Measurements from ENCODE around the gene ZNF526.
A peak's percentile ranks its signal among the peaks of the same experiment; 100 is the strongest.

The ZNF526 gene

DNA sequence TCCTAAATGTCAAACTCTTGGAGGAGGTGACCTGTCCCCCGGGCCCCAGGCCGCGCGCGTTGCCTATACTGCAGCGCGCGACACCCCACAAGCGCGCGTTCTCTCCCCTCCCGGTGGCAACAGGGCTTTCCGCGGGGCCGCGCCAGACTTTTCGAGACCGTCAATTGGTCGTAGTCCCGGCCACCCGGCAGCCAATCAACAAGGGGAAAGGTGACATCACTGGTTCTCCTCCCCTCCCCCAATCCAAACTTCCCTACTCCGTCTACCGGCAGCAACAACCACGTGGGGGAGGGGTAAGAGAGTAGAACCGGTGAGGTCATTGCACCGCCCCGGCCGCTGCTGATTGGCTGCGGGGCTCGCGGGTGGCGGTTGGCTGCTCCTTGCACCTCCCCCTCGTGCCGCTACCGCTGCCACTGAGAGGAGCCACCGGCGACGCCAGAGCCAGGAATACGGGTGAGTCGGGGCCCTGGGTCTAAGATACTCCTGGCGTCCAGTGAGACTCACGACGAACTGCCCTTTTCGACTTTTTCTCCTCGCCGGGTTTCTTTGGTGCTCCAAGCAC, 48.1 kb downstream of the ZNF526 start:
- DNase-seq, result peak; percentile 100

DNA sequence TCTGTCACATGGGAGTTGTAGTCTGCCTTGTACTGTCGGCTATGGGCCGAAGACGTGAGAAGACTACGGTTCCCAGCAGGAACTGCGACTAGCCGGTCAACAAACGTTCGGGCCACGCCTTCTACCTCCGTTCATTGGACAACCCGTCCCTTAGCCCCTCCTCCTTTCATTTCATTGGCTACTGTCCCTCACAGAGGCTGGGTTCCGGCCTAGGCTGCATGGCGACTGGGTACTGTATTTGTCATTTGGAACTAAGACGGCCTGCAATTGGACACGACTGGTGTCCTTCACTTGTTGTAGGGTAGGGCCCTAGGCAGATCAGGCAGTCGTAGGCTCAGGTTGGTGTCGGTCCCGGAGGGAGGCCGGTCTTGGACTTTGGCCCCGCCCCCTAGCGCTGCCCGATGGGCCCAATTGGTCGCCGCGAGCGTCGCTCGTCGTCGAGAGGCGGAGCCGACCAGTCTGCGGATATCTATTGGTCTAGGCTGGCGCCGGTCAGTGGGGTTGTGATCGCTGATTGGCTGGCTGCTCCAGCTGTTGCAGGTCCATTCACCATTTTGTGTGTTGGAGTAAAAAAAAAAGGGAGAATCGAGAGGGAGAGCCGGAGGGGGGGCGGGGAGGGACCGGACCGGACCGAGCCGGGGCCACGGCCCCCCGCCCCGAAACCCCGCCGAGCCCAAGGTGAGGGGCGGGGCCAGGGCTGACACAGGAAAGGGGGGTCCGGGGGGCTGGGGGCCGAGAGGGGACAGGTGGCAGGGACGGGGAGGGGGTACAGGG, 48.8 kb downstream of the ZNF526 start, which contains the start of gene CIC:
Gene CIC (plus strand): TSS at position 549 of the 774 bp plus-strand sequence. CDS start 2,532 bp downstream, outside the sequence.
- DNase-seq, result peak; percentile 100

DNA sequence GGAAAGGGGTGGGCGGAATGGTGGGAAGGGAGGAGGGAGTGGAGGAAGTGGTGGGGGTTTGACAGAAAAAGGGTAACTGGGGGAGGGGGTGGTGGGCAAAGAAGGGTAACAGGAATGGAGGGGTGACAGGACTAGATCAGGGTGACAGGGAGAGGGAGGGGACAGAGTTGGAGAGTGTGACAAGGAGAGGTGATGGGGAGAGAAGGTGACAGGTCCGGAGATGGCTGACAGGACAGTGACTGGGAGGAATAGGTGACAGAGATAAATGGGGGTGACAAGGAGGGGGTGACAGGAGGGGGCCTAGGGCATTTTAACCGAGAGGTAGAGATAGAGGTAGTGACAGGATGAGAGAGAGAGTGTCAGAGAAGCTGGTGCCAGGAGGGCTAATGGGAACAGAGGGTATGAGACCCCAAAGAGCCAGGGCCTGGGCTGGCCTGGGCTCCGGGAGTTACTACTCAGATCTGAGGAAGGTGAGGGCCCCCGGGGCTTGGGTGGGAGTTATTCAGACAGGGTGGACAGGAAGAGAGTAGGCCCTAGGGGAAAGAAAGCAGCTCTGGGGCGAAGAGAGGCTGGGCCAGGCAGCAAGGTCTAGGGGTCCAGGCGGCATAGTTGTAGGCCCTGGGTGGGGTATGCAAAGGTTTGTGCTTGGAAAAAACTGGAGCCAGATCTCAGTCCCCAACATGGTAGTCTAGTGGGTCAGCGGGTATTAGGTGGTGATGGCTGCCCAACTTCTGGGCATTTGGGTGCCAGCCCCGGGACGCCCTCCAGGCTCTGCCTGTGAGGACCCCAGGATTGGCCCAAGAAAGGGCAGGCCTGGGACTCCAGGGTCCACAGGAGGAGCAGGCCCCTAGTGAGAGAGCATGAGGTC, 49.6 kb downstream of the ZNF526 start:
- no peak for DNase-seq

DNA sequence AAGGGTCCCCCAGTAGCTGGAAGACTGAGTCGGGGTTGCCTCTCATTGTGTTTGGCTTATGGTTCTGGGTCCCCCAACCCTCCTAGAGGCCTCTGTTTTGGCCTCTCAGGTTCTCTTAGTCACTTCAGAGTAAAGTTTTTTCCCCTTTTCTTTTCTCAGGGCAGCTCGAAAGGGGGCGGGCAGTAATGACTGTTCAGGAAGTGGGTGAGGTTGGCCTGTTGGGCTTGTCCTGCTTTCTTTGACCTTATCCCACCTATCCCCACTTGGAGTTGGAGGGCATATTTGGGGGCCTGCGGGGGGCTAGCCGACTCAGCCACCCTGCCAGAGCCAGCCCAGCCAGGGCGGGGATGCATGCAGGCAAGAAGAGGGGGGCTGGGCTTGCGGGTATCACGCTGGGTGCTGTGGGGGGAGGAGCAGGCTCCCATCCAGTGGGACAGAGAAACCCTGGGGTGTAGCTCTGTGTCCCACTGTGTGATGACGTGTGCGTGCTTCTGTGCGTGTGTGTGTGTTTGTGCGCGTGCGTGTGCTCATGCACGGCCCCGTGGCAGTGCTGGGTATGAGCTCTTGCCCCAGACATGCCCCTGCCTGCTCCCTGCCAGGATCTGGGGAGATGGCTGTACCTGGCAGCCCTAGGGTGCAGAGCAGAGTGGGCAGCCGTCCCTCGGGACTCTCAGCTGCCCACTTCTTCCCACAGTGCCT, 50.4 kb downstream of the ZNF526 start:
- DNase-seq, result peak; percentile 86

DNA sequence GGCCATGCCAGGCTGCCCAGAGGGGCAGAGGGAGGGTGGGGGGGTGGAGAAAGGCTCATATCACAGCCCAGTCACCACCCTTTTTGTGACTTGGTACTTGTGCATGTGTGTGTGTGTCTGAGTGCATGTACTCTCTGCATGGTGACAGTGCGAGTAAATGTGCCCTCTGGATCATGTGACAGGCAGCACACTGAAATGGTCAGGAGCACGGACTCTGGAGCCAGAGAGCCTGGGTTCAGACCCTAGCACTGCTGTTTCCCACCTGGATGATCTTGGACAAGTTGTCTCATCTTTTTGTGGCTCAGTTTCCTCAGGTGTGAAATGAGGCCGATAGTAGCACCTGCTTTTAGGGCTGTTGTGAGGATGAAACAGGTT, 50.9 kb downstream of the ZNF526 start:
- DNase-seq, result no peak

DNA sequence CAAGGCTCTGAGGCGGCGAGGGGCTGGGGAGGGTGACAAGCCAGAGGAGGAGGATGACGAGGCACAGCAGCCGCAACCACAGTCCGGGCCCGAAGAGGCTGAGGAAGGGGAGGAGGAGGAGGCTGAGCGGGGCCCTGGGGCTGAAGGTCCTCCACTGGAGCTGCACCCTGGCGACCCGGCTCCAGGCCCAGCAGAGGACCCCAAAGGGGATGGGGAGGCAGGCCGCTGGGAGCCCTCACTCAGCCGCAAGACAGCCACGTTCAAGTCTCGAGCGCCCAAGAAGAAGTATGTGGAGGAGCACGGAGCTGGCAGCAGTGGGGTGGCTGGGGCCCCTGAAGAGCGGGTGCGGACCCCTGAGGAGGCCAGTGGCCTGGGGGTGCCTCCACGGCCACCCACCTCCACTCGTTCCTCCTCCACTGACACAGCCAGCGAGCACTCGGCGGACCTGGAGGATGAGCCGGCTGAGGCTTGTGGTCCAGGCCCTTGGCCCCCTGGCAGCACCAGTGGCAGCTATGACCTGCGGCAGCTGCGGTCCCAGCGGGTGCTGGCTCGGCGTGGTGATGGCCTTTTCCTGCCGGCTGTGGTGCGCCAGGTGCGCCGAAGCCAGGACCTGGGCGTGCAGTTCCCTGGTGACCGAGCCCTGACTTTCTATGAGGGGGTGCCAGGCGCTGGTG, 51.9 kb downstream of the ZNF526 start:
- DNase-seq, result no peak

DNA sequence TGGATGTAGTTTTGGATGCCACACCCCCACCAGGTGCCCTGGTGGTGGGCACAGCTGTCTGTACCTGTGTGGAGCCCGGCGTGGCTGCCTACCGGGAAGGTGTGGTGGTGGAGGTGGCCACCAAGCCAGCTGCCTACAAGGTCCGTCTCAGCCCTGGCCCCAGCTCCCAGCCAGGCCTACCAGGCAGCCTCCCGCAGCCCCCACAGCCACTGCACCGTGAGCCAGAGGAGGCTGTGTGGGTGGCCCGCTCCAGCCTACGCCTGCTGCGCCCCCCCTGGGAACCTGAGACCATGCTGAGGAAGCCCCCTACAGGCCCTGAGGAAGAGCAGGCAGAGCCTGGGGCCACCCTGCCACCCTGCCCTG, 52.4 kb downstream of the ZNF526 start:
- no peak for DNase-seq

DNA sequence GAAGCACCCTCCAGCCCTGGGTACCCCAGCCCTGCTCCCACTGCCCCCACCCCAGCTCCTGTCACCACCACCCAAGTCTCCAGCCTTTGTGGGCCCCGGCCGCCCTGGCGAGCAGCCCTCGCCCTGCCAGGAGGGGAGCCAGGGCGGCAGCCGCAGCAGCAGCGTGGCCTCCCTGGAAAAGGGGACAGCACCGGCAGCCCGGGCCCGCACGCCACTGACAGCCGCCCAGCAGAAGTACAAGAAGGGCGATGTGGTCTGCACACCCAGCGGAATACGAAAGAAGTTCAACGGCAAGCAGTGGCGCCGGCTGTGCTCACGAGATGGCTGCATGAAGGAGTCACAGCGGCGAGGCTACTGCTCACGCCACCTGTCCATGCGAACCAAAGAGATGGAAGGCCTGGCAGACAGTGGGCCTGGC, 52.9 kb downstream of the ZNF526 start:
- no peak for DNase-seq

DNA sequence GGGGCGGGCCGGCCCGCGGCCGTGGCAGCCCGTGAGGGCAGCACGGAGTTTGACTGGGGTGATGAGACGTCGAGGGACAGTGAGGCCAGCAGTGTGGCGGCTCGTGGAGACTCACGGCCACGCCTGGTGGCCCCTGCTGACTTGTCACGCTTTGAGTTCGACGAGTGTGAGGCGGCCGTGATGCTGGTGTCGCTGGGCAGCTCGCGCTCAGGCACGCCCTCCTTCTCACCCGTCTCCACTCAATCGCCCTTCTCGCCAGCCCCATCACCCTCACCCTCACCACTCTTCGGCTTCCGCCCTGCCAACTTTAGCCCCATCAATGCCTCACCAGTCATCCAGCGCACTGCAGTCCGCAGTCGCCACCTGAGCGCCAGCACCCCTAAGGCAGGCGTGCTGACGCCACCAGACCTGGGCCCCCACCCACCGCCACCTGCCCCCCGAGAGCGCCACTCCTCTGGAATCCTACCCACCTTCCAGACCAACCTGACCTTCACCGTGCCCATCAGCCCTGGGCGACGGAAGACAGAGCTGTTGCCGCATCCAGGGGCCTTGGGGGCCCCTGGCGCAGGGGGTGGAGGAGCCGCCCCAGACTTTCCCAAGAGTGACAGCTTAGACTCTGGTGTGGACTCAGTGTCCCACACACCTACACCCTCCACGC, 53.4 kb downstream of the ZNF526 start:
- DNase-seq, result no peak

DNA sequence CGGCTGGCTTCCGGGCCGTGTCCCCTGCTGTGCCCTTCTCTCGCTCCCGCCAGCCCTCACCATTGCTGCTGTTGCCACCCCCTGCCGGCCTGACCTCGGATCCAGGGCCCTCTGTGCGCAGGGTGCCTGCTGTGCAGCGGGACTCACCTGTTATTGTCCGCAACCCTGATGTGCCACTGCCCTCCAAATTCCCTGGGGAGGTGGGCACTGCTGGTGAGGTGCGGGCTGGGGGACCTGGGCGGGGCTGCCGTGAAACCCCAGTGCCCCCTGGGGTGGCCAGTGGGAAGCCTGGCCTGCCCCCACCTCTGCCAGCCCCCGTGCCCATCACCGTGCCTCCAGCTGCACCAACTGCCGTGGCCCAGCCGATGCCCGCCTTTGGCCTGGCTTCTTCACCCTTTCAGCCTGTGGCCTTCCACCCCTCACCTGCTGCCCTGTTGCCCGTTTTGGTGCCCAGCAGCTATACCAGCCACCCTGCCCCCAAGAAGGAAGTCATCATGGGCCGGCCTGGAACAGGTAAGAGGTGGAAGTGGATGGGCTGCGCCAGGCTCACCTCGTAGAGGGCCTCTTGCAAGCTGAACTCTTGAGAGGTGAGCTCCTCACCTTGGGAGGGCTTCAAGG, 54.1 kb downstream of the ZNF526 start:
- DNase-seq, result no peak

DNA sequence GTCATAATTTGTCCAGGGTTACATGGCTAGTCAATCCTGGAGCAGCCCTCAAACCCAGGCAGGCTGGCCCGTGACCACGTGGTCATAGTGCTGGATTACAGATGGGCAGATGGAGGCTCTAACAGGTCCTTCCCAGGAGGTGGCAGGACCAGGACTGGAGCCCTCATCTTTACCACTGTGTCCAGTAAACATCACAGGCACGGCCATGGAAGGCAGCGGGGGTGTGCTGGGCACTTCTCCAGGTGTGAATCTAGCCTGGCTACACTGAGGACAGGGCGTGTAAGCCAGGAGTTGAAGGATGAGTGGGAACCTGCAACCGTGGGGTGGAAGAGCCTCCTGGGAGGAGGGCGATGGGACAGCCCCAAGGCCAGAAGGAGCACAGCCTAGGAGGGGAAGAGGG, 55.0 kb downstream of the ZNF526 start:
- no peak for DNase-seq

DNA sequence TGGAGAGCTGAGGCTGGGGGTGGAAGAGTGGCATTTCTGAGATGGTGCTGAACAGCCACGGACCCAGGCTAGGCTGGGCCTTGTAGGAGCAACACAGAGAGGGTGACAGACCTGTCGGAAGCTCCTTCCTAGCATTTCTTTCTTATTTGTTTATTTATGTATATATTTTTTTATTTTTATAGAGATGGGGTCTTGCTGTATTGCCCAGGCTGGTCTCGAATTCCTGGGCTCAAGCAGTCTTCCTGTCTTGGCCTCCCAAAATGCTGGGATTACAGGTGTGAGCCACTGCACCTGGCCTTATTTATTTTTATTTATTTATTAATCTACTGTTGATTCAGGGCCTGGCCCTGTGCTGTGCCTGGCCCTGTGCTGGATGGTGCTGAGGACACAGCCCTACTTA, 55.4 kb downstream of the ZNF526 start:
- DNase-seq, result no peak

DNA sequence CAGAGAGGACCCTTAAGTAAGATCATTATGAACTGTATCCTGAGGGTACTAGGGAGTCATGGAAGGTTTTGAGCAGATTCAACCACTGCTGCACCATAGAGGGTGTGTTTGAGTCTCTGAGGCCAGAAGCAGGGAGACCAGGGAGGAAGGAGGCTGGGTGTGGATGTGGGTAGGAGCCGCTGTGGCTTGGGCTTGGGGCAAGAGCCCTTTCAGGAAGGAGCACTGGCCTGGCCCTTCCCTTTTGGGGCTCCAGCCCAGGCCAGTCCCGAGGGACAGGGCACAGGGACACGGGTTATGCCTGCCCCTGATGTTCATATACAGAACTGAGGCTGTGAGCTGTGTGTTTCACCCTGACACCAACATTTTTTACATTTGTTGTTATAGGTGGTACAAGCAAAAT, 56.2 kb downstream of the ZNF526 start:
- no peak for DNase-seq

DNA sequence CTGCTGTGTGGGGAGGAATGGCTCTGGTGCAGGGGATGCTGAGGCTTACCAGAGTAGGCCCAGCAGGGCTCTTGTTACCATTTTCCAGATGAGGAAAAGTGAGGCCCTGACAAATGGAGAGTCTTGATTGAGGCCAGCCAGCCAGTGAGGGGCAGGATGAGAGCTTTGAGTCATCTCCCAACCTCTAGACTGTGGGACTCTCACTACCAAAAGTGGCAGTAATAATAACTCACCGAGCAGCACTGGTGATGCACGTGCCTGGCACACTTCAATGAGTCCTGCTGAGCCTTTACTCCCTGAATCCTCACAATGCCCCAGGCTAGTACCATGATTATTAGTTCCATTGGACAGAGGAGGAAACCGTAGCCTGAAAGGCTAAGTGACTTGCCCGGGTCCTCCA, 56.7 kb downstream of the ZNF526 start:
- no peak for DNase-seq

Measured in CD4-positive, alpha-beta T cell treated with Interleukin-15 for 1 hour (primary cell).